Measurements from ENCODE around the gene RFX5. TPM values are rescaled to one million over a fixed set of nuclear protein-coding genes. Genes with fewer than 3 reads are reported as not detected.

RFX5 gene
- total and polyA plus RNA-seq, 9 of the 15 experiments (the other 6 are each of a cell fraction or from before 2014, with no cell fraction given) = 3.8 to 48.2 (median 32.2) TPM

- intact Hi-C loops (cut with micrococcal nuclease) = no loop called here
- H3K27me3 ChIP-seq (ENCODE audit: control insufficient read depth in 2 of 2, insufficient read depth in 2 of 2, low read length in 2 of 2) = no peaks in the 10 kb centered on the region
- 87% methylated on average over 20 of the region's 20 CpGs for WGBS (ENCODE audit: insufficient coverage, low coverage, missing lambda C conversion rate)
- FAIRE-seq (no peak), ATAC-seq (no peak), DNase-seq (ENCODE audit: extremely low read depth in 1 of 4, low spot score in 3 of 4) (no peak)
- no peaks in the 10 kb centered on the region for H3K9me1 ChIP-seq (ENCODE audit: control insufficient read depth, insufficient read depth, low read length)
- H3K79me2 ChIP-seq (ENCODE audit: control insufficient read depth, insufficient read depth, low read length) = peaks cover 16% of the 10 kb centered on the region
- no peaks in the 10 kb centered on the region for H3K9me3 ChIP-seq (replicated peaks; ENCODE audit: control insufficient read depth, insufficient read depth, low read depth, low read length)
- no peak overlapping the region for H2AFZ ChIP-seq (ENCODE audit: low read depth, low read length)
- no peak overlapping the region for H3K4me3 ChIP-seq
- no peak overlapping the region for H3K4me2 ChIP-seq (ENCODE audit: insufficient read depth, low read length)
- H3K9ac ChIP-seq (ENCODE audit: insufficient read depth in 1 of 2, low read depth in 2 of 2, low read length in 2 of 2) = peak overlapping the region in 1 of 2 experiments; percentile 11; a peak in 1 of 4 replicates
- in situ Hi-C loops (cut with MboI) = no loop called here
- peaks cover 39% of the 10 kb centered on the region; the same call in 2 of the 3 replicates for H3K36me3 ChIP-seq (ENCODE audit: control insufficient read depth, insufficient read depth, low read length)
- BruUV-seq (replicated peaks) = no TSS peak
- ChIA-PET POLR2A (interaction anchor here (0.6 to 1.7 kb wide), 6 partner anchors 16 to 433 kb away, joined by 3 to 8 read pairs (median 4); partner anchors contain the start of gene ZNF687), CTCF (ENCODE audit: low intra/inter-chr PET ratio) (no interaction called here)
- no peaks in the 10 kb centered on the region for H4K20me1 ChIP-seq (replicated peaks; ENCODE audit: control insufficient read depth, insufficient read depth, low read length)
- peaks cover 30 to 48% of the 10 kb centered on the region in 2 experiments for H3K4me1 ChIP-seq (replicated peaks in 1 of 2; ENCODE audit: control insufficient read depth in 2 of 2, insufficient read depth in 2 of 2, low read length in 2 of 2)
- H3K27ac ChIP-seq (ENCODE audit: extremely low read depth, low read depth, low read length) = no peak overlapping the region
- TF ChIP-seq ILF3 (IDR thresholded peaks at IDR 0.05; ENCODE audit: borderline replicate concordance) = no peak
- no peak for TF ChIP-seq STAT5A (IDR thresholded peaks at IDR 0.05; ENCODE audit: borderline replicate concordance, low read length)
- no peak for TF ChIP-seq HOXB6 (CRISPR knock-in tag; IDR thresholded peaks at IDR 0.05; ENCODE audit: borderline replicate concordance)
- TF ChIP-seq, protein P1, sequence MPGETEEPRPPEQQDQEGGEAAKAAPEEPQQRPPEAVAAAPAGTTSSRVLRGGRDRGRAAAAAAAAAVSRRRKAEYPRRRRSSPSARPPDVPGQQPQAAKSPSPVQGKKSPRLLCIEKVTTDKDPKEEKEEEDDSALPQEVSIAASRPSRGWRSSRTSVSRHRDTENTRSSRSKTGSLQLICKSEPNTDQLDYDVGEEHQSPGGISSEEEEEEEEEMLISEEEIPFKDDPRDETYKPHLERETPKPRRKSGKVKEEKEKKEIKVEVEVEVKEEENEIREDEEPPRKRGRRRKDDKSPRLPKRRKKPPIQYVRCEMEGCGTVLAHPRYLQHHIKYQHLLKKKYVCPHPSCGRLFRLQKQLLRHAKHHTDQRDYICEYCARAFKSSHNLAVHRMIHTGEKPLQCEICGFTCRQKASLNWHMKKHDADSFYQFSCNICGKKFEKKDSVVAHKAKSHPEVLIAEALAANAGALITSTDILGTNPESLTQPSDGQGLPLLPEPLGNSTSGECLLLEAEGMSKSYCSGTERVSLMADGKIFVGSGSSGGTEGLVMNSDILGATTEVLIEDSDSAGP (CRISPR knock-in tag; IDR thresholded peaks at IDR 0.05) = no peak
- TF ChIP-seq ZNF282 (CRISPR knock-in tag; IDR thresholded peaks at IDR 0.05) = no peak
- no peak for TF ChIP-seq TAF15 (IDR thresholded peaks at IDR 0.05; ENCODE audit: low read depth, low read length)
- TF ChIP-seq CC2D1A (IDR thresholded peaks at IDR 0.05) = no peak
- TF ChIP-seq FOXP1 (CRISPR knock-in tag; IDR thresholded peaks at IDR 0.05) = no peak
- TF ChIP-seq MECOM (CRISPR knock-in tag; IDR thresholded peaks at IDR 0.05) = no peak
- TF ChIP-seq ZNF3 (CRISPR knock-in tag; IDR thresholded peaks at IDR 0.05) = no peak
- TF ChIP-seq, protein P2, sequence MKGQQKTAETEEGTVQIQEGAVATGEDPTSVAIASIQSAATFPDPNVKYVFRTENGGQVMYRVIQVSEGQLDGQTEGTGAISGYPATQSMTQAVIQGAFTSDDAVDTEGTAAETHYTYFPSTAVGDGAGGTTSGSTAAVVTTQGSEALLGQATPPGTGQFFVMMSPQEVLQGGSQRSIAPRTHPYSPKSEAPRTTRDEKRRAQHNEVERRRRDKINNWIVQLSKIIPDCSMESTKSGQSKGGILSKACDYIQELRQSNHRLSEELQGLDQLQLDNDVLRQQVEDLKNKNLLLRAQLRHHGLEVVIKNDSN (CRISPR knock-in tag; IDR thresholded peaks at IDR 0.05) = no peak
- no peak for TF ChIP-seq CTCFL (IDR thresholded peaks at IDR 0.05; ENCODE audit: borderline replicate concordance, insufficient read depth, low read depth, low read length, poor library complexity, severe bottlenecking)
- TF ChIP-seq, protein P3, sequence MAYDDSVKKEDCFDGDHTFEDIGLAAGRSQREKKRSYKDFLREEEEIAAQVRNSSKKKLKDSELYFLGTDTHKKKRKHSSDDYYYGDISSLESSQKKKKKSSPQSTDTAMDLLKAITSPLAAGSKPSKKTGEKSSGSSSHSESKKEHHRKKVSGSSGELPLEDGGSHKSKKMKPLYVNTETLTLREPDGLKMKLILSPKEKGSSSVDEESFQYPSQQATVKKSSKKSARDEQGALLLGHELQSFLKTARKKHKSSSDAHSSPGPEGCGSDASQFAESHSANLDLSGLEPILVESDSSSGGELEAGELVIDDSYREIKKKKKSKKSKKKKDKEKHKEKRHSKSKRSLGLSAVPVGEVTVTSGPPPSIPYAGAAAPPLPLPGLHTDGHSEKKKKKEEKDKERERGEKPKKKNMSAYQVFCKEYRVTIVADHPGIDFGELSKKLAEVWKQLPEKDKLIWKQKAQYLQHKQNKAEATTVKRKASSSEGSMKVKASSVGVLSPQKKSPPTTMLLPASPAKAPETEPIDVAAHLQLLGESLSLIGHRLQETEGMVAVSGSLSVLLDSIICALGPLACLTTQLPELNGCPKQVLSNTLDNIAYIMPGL (CRISPR knock-in tag; IDR thresholded peaks at IDR 0.05) = no peak
- no peak for TF ChIP-seq PHB (CRISPR knock-in tag; IDR thresholded peaks at IDR 0.05)
- no peak for TF ChIP-seq CREM (IDR thresholded peaks at IDR 0.05; ENCODE audit: low read depth)
Observed at GRCh38 chr1:151368393-151369301, 21.6 kb upstream of the RFX5 start.

Data from K562 (cell line).